ENCODE results near the gene LPCAT1. TPM values are rescaled to one million over a fixed set of nuclear protein-coding genes. Genes with fewer than 3 reads are reported as not detected.

Gene LPCAT1
- total RNA-seq, 1 donor from 2014 or later = 108 TPM

- peaks cover 34% of the 10 kb centered on the region for H3K36me3 Mint-ChIP-seq
These were observed 59.2 kb downstream of the LPCAT1 start for GRCh38 chr5:1464511-1464910.

GRCh38 chr5:1464096-1464446, 59.7 kb downstream of the LPCAT1 start:
- no peak overlapping the region for H3K4me3 ChIP-seq
- no peaks in the 10 kb centered on the region for H3K9me3 ChIP-seq (ENCODE audit: low read depth)
- TF ChIP-seq CTCF (IDR thresholded peaks at IDR 0.05) (no peak), EZH2 (IDR thresholded peaks at IDR 0.05) (no peak), EZH2phosphoT487 (IDR thresholded peaks at IDR 0.05) (no peak)
- no peaks in the 10 kb centered on the region for H3K27me3 ChIP-seq
- H3K4me3 Mint-ChIP-seq = no peak overlapping the region
- peaks cover 21% of the 10 kb centered on the region for H3K27me3 Mint-ChIP-seq (ENCODE audit: insufficient read depth, low read depth)
- no peaks in the 10 kb centered on the region for H3K79me2 ChIP-seq (ENCODE audit: low read depth)
- H3K4me1 Mint-ChIP-seq = peaks cover 10% of the 10 kb centered on the region
- peaks cover 32% of the 10 kb centered on the region for H3F3A ChIP-seq (ENCODE audit: low read depth)
- no peaks in the 10 kb centered on the region for H4K20me1 ChIP-seq (ENCODE audit: low read depth)
- H3K4me2 ChIP-seq = no peak overlapping the region
- H3K9me3 Mint-ChIP-seq = peaks cover 9% of the 10 kb centered on the region
- peaks cover 34% of the 10 kb centered on the region for H3K36me3 Mint-ChIP-seq
- no peak overlapping the region for H3K27ac Mint-ChIP-seq
- H3K4me1 ChIP-seq = no peaks in the 10 kb centered on the region
- no peak overlapping the region for H3K27ac ChIP-seq
- H3K36me3 ChIP-seq = no peaks in the 10 kb centered on the region
- no peak overlapping the region for H2AFZ ChIP-seq (replicated peaks)
- H3K9ac ChIP-seq = no peak overlapping the region
- no peak for DNase-seq (ENCODE audit: low spot score)

More at GRCh38 chr5:1464511-1464910, 59.2 kb downstream of the LPCAT1 start:
- H3K4me2 ChIP-seq = no peak overlapping the region
- no peak for TF ChIP-seq EZH2 (IDR thresholded peaks at IDR 0.05)
- TF ChIP-seq CTCF (IDR thresholded peaks at IDR 0.05) = no peak
- TF ChIP-seq EZH2phosphoT487 (IDR thresholded peaks at IDR 0.05) = no peak
- peaks cover 11% of the 10 kb centered on the region for H3K4me1 Mint-ChIP-seq
- peaks cover 9% of the 10 kb centered on the region for H3K9me3 Mint-ChIP-seq
- DNase-seq (ENCODE audit: low spot score) = no peak
- peaks cover 28% of the 10 kb centered on the region for H3F3A ChIP-seq (ENCODE audit: low read depth)
- H3K4me3 ChIP-seq = no peak overlapping the region
- H3K36me3 ChIP-seq = no peaks in the 10 kb centered on the region
- H3K27me3 Mint-ChIP-seq (ENCODE audit: insufficient read depth, low read depth) = peaks cover 21% of the 10 kb centered on the region
- H3K9me3 ChIP-seq (ENCODE audit: low read depth) = no peaks in the 10 kb centered on the region
- no peak overlapping the region for H3K27ac ChIP-seq
- H3K79me2 ChIP-seq (ENCODE audit: low read depth) = no peaks in the 10 kb centered on the region
- no peak overlapping the region for H3K27ac Mint-ChIP-seq
- H3K4me1 ChIP-seq = no peaks in the 10 kb centered on the region
- no peaks in the 10 kb centered on the region for H3K27me3 ChIP-seq
- no peak overlapping the region for H3K4me3 Mint-ChIP-seq
- no peak overlapping the region for H3K9ac ChIP-seq
- no peaks in the 10 kb centered on the region for H4K20me1 ChIP-seq (ENCODE audit: low read depth)
- no peak overlapping the region for H2AFZ ChIP-seq (replicated peaks)

- no peak for DNase-seq (ENCODE audit: low spot score)
- Histone ChIP-seq H3K9me3 (ENCODE audit: low read depth) (no peaks in the 10 kb centered on the region), H3K36me3 (no peaks in the 10 kb centered on the region)
These were observed 60.2 kb downstream of the LPCAT1 start for GRCh38 chr5:1463326-1464095.

GRCh38 chr5:1462358-1462757, 61.4 kb downstream of the LPCAT1 start:
- no peak overlapping the region for H3K27ac ChIP-seq
- H3K9ac ChIP-seq = no peak overlapping the region
- H3K4me2 ChIP-seq = no peak overlapping the region
- no peak overlapping the region for H3K4me3 ChIP-seq
- Mint-ChIP-seq H3K9me3 (peaks cover 20% of the 10 kb centered on the region), H3K27ac (no peak overlapping the region), H3K4me3 (no peak overlapping the region), H3K4me1 (peaks cover 6% of the 10 kb centered on the region), H3K36me3 (peaks cover 38% of the 10 kb centered on the region), H3K27me3 (ENCODE audit: insufficient read depth, low read depth) (peaks cover 20% of the 10 kb centered on the region)
- H3F3A ChIP-seq (ENCODE audit: low read depth) = peaks cover 33% of the 10 kb centered on the region
- no peaks in the 10 kb centered on the region for H4K20me1 ChIP-seq (ENCODE audit: low read depth)
- H2AFZ ChIP-seq (replicated peaks) = no peak overlapping the region
- H3K9me3 ChIP-seq (ENCODE audit: low read depth) = no peaks in the 10 kb centered on the region
- no peak for DNase-seq (ENCODE audit: low spot score)
- H3K27me3 ChIP-seq = no peaks in the 10 kb centered on the region
- TF ChIP-seq EZH2 (IDR thresholded peaks at IDR 0.05) (no peak), CTCF (IDR thresholded peaks at IDR 0.05) (no peak), EZH2phosphoT487 (IDR thresholded peaks at IDR 0.05) (no peak)
- H3K36me3 ChIP-seq = no peaks in the 10 kb centered on the region
- no peaks in the 10 kb centered on the region for H3K4me1 ChIP-seq
- no peaks in the 10 kb centered on the region for H3K79me2 ChIP-seq (ENCODE audit: low read depth)

More at GRCh38 chr5:1463326-1464095, 60.2 kb downstream of the LPCAT1 start:
- H3K36me3 Mint-ChIP-seq = peaks cover 34% of the 10 kb centered on the region
- no peaks in the 10 kb centered on the region for H4K20me1 ChIP-seq (ENCODE audit: low read depth)
- TF ChIP-seq EZH2phosphoT487 (IDR thresholded peaks at IDR 0.05) = no peak
- peaks cover 10% of the 10 kb centered on the region for H3K4me1 Mint-ChIP-seq
- no peak overlapping the region for H3K9ac ChIP-seq
- peaks cover 22% of the 10 kb centered on the region for H3K27me3 Mint-ChIP-seq (ENCODE audit: insufficient read depth, low read depth)
- H3K9me3 Mint-ChIP-seq = peaks cover 10% of the 10 kb centered on the region
- no peaks in the 10 kb centered on the region for H3K27me3 ChIP-seq
- H3K27ac ChIP-seq = no peak overlapping the region
- H3K27ac Mint-ChIP-seq = no peak overlapping the region
- H2AFZ ChIP-seq (replicated peaks) = no peak overlapping the region
- no peak overlapping the region for H3K4me3 Mint-ChIP-seq
- no peak overlapping the region for H3K4me2 ChIP-seq
- no peaks in the 10 kb centered on the region for H3K4me1 ChIP-seq
- no peak overlapping the region for H3K4me3 ChIP-seq
- H3F3A ChIP-seq (ENCODE audit: low read depth) = peaks cover 33% of the 10 kb centered on the region
- no peaks in the 10 kb centered on the region for H3K79me2 ChIP-seq (ENCODE audit: low read depth)

Data from neural progenitor cell (in vitro differentiated cells).